Measurements from ENCODE around the gene ZNF397.

GRCh38 chr18:35276267-35276666 lies 35.4 kb downstream of the ZNF397 start:
- no peak for TF ChIP-seq POLR2AphosphoS5 (IDR thresholded peaks at IDR 0.05; ENCODE audit: borderline replicate concordance, low read depth, low read length)
- no peak for TF ChIP-seq EZH2 (IDR thresholded peaks at IDR 0.05)
- TF ChIP-seq FOXP2 (optimal IDR thresholded peaks at IDR 0.05; ENCODE audit: control extremely low read depth, extremely low read length, insufficient read depth), result no peak

All from SK-N-MC (cell line).